ENCODE data around the gene PDZD7.
A peak's percentile ranks its signal among the peaks of the same experiment; 100 is the strongest.

The PDZD7 gene

GRCh38 chr10:100996678-100997359 lies 34.1 kb downstream of the PDZD7 start:
- H3K4me3 ChIP-seq (ENCODE audit: low read depth, low read length): peak overlapping the region; percentile 81
- DNase-seq (ENCODE audit: low read depth): peak; percentile 46
- TF ChIP-seq, protein P1, sequence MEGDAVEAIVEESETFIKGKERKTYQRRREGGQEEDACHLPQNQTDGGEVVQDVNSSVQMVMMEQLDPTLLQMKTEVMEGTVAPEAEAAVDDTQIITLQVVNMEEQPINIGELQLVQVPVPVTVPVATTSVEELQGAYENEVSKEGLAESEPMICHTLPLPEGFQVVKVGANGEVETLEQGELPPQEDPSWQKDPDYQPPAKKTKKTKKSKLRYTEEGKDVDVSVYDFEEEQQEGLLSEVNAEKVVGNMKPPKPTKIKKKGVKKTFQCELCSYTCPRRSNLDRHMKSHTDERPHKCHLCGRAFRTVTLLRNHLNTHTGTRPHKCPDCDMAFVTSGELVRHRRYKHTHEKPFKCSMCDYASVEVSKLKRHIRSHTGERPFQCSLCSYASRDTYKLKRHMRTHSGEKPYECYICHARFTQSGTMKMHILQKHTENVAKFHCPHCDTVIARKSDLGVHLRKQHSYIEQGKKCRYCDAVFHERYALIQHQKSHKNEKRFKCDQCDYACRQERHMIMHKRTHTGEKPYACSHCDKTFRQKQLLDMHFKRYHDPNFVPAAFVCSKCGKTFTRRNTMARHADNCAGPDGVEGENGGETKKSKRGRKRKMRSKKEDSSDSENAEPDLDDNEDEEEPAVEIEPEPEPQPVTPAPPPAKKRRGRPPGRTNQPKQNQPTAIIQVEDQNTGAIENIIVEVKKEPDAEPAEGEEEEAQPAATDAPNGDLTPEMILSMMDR (IDR thresholded peaks at IDR 0.05; ENCODE audit: insufficient read depth, low read depth, low read length, missing control alignments): no peak

GRCh38 chr10:100995181-100995580 lies 35.7 kb downstream of the PDZD7 start:
- DNase-seq (ENCODE audit: low read depth): no peak
- TF ChIP-seq, protein P1 (IDR thresholded peaks at IDR 0.05; ENCODE audit: insufficient read depth, low read depth, low read length, missing control alignments): no peak
- H3K4me3 ChIP-seq (ENCODE audit: low read depth, low read length): no peak overlapping the region

GRCh38 chr10:100993986-100994708 lies 36.8 kb downstream of the PDZD7 start:
- TF ChIP-seq, protein P1 (IDR thresholded peaks at IDR 0.05; ENCODE audit: insufficient read depth, low read depth, low read length, missing control alignments): peak; percentile 16
- no peak for DNase-seq (ENCODE audit: low read depth)
- H3K4me3 ChIP-seq (ENCODE audit: low read depth, low read length): no peak overlapping the region

DNA sequence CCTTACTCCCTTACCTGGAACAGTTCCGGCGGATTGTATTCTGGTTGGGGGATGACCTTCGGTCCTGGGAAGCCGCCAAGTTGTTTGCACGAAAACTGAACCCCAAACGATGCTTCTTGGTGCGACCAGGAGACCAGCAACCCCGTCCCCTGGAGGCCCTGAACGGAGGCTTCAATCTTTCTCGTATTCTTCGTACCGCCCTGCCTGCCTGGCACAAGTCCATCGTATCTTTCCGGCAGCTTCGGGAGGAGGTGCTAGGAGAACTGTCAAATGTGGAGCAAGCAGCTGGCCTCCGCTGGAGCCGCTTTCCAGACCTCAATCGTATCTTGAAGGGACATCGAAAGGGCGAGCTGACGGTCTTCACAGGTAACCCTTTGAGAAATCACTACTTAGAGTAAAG lies 41.8 kb downstream of the PDZD7 start:
- DNase-seq (ENCODE audit: low read depth): no peak
- TF ChIP-seq, protein P1 (IDR thresholded peaks at IDR 0.05; ENCODE audit: insufficient read depth, low read depth, low read length, missing control alignments): no peak
- H3K4me3 ChIP-seq (ENCODE audit: low read depth, low read length): no peak overlapping the region

DNA sequence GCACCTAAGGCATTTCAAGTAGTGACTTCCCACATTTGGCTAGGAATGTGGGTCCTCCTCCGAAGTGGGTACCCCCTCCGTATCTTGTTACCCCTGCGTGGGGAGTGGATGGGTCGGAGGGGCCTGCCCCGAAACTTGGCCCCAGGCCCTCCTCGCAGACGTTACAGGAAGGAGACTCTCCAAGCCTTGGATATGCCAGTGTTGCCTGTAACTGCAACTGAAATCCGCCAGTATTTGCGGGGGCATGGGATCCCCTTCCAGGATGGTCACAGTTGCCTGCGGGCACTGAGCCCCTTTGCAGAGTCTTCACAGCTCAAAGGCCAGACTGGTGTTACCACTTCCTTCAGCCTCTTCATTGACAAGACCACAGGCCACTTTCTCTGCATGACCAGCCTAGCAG lies 42.8 kb downstream of the PDZD7 start:
- DNase-seq (ENCODE audit: low read depth): no peak
- TF ChIP-seq, protein P1 (IDR thresholded peaks at IDR 0.05; ENCODE audit: insufficient read depth, low read depth, low read length, missing control alignments): no peak
- peak overlapping the region; percentile 77 for H3K4me3 ChIP-seq (ENCODE audit: low read depth, low read length)

DNA sequence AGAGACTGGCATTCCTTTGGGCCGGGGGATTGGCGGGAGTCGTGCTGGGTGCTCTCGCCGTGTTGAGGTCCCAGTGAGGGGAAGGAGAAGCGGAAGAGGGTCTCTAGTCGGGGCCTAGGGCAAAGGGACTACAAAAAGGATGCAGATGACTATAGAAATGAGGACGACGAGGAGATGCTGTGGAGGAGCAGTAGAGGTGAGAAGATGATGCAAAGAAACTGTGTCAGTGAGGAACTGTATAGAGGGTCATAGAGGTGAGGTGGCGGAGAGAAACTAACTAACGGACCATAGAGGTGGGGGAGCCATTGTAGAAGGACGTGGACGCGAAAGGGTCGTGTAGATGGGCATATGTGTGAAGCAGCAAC lies 43.3 kb downstream of the PDZD7 start:
- peak overlapping the region; percentile 77 for H3K4me3 ChIP-seq (ENCODE audit: low read depth, low read length)
- TF ChIP-seq, protein P1 (IDR thresholded peaks at IDR 0.05; ENCODE audit: insufficient read depth, low read depth, low read length, missing control alignments): no peak
- DNase-seq (ENCODE audit: low read depth): no peak

All from GM12865 (cell line).